ENCODE measurements around the gene MDM2.
A peak's percentile ranks its signal among the peaks of the same experiment; 100 is the strongest.

The MDM2 gene

DNA sequence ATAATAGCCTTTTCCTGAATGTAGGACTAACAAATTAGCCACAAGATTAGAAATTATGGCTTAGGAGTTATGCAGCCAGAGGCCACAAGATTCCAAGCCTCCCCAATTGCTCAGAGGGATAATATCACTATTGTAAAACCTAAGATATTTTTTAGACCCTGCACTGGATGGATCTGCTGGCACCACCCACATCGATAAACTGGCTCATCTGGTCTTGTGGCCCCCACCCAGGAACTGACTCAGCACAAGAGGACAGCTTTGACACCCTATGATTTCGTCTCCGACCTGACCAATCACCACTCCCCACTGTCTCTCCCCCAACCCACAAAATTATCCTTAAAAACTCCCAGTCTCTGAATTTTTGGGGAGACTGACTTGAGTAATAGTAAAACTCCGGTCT lies 70.3 kb downstream of the MDM2 start:
- DNase-seq (ENCODE audit: low spot score), result no peak

GRCh38 chr12:68878846-68879245 lies 70.9 kb downstream of the MDM2 start:
- no peak for DNase-seq (ENCODE audit: low spot score)

GRCh38 chr12:68880660-68881325 lies 72.8 kb downstream of the MDM2 start:
- no peak for DNase-seq (ENCODE audit: low spot score)

GRCh38 chr12:68882251-68882964 lies 74.4 kb downstream of the MDM2 start:
- DNase-seq (ENCODE audit: low spot score), result no peak

GRCh38 chr12:68883151-68883550 lies 75.2 kb downstream of the MDM2 start:
- DNase-seq (ENCODE audit: low spot score), result no peak

GRCh38 chr12:68884251-68884650 lies 76.3 kb downstream of the MDM2 start:
- no peak for DNase-seq (ENCODE audit: low spot score)

DNA sequence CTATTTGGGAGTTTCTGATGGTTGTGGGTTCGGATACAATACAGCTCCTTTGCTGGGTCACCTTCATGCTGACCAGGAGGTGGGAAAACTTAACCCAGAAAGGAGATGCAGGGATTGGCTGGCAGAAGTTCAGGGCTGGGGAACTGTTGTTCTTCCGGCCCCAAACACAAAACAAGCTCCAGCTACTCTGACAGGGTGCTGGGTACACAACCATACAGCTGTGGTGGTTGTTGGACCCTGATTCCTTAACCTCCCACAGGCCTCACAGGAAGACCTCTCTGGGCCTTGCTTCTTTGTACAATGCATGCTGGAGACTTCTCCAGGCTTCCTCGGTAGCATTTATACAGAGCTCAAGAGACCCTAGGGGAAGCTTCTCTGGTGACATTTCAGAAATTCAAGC lies 77.4 kb downstream of the MDM2 start:
- DNase-seq (ENCODE audit: low spot score), result no peak

DNA sequence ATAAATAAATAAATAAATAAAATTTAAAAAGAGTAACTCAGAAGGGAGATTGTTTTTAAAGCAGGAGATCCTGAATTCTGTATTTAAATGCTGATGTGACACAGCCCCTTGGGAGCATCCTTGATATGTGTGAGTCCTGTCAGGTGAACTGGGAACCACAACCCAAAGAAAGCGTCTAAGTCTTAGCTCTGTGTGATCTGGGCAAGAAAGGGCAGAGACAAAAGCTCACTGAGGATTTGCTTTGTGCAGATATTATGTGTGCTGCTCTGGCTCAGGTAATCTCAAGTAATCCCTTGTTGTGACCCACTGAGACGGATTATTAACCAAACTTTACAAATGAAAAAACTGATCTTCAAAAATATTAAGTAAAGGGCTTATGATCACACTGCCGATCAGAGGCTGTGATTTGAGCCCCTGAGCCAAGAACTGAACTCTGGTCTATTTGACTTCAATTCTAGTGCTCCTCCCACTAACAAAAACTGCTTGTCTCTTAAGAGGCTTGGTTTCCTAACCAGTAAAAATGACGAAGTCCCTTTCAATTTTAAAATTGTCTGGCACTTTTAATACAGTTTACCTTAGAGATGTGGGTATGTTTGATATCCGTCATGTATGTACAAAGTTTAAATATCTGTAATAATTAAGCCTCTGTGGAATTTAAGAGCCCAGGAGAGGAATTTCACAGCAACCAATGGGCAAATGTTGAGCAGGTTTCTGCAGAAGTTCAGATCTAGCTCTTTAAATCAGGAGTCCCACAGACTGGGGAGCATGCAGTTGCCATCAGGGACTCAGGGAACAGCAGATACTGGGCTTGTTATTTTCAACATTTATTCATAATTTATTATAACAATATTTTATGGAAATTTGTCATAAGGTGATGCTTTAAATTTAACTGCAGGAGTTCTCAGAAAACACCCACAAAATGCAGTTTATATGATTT lies 78.9 kb downstream of the MDM2 start:
- DNase-seq (ENCODE audit: low spot score), result no peak

- no peak for DNase-seq (ENCODE audit: low spot score)
Observed at GRCh38 chr12:68887641-68888040, 79.7 kb downstream of the MDM2 start.

GRCh38 chr12:68888243-68888642 lies 80.3 kb downstream of the MDM2 start:
- peak; percentile 72 for DNase-seq (ENCODE audit: low spot score)

DNA sequence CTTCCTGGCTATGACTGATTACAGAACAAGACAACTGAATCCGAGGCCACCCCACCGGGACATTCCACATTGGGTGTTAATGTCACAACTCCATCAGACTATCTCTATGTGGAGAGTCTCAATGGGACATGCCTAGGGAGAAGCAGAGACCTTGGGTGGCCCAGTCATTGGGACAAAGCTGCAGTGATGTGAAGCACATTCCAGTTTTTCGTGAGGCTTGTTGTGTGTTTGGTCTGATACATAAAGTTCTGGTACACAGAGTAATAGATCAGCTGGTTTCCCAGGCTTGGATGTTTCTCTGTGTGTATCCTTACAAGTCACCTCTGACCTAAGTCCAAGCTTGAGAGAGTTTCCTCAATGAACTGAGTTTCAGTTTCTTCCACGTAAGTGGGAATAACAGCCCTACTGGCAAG lies 82.7 kb downstream of the MDM2 start:
- no peak for DNase-seq (ENCODE audit: low spot score)

DNA sequence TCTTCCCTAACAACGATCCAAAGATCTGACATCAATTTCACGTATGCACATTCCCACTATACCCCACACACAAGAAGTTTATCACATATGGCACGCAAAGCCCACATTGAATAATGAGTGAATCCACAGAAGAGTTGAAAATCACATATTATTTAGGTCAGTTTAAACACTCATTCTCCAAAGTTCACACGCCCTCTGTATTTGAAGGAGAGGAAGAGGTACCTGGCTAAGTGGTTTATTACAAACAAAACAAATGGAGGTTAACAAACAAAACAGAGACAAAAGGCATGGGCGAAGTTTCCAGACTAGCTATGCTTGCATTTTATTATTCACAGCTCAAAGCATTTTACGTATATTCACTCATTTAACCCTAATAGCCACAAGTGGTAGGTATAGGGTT lies 83.2 kb downstream of the MDM2 start:
- DNase-seq (ENCODE audit: low spot score), result no peak

DNA sequence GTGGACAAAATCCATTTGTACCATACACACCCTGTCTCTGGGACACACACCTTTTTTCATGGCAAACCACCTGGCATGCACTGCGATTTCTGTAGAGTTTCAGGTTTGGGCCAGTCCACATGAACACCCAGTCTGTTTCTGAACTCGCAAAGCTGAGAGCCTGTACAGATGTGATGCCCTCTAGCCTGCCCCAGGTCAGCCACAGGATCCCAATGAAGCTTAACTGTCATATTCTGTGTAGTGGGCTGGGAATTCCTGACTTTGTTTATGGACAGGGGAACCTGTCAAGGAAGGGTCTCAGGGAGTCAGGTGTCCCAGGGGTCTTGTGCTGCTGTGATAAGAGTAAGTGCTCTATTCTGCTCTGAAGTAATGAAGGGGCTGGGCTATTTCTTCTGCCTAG lies 85.2 kb downstream of the MDM2 start:
- no peak for DNase-seq (ENCODE audit: low spot score)

DNA sequence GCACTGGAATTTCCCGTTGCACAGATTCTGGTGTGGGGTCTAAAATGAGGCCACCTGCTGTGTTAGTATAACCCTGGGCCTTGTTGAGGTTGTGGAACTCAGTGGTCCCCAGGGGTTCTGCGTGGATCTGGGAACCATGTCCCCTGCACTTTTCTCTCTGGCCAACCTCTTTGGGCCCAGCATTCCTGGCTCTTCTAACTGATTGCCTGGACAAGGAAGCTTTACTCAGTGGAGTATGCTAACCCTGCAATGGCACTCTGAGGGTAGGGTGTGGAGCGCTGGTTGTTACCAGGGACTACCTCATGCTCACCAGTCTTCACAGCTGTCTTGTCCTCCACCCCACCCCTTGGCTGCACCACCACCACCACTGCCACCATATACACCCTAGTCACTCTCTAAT lies 85.8 kb downstream of the MDM2 start:
- DNase-seq (ENCODE audit: low spot score), result no peak

- DNase-seq (ENCODE audit: low spot score), result no peak
Observed at GRCh38 chr12:68894276-68894855, 86.4 kb downstream of the MDM2 start.

GRCh38 chr12:68896881-68897540 lies 89.0 kb downstream of the MDM2 start:
- DNase-seq (ENCODE audit: low spot score), result no peak

- no peak for DNase-seq (ENCODE audit: low spot score)
Observed at GRCh38 chr12:68899251-68899771, 91.3 kb downstream of the MDM2 start.

DNA sequence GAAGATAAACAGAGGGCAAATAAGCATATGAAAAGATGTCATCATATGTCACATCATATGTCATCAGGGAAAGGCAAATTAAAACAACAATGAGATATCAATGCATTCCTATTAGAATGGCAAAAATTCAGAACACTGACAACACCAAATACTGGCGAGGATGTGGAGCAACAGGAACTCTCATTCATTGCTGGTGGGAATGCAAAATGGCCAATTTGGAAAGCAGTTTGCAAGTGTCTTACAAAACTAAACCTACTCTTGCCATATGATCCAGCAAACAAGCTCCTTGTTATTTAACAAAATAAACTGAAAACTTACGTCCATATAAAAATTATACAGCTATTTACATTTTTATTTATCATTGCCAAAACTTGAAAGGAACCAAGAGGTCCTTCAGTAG lies 92.3 kb downstream of the MDM2 start:
- DNase-seq (ENCODE audit: low spot score), result no peak

Measured in activated CD4-positive, alpha-beta T cell treated with anti-CD3 and anti-CD28 coated beads, Interleukin-2, Interleukin-4, amounts not matched to agents 100 ng/mL and 50 ng/mL, durations not matched to agents 16 hours and 8 hours (primary cell).